SH-SY5Y (cell line): ENCODE measurements around the gene ABCG5.

Experiments used
- GATA2 ChIP-seq: IDR thresholded peaks from 2 replicates; pipeline ENCODE4 v1.6.1; 2011; ENCODE audit warnings: mild to moderate bottlenecking, low read depth, low read length
- GATA3 ChIP-seq: IDR thresholded peaks from 2 replicates; pipeline ENCODE4 v1.6.1; 2011; ENCODE audit warnings: low read depth, mild to moderate bottlenecking, low read length, moderate library complexity

DNA sequence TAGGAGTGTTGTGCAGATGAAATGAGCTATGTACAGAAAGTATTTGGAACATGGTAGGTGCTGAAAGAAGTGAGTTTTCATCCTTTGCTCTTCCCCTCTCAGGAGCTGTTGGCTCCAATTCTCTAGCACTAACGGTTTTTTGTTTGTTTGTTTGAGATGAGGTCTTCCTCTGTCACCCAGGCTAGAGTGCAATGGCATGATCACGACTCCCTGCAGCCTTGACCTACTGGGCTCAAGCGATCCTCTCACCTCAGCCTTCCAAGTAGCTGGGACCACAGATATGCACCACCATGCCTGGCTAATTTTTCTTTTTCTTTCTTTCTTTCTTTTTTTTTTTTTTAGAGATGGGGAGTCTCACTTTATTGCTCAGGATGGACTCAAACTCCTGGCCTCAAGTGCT, 12.8 kb downstream of the ABCG5 start:
- TF ChIP-seq GATA2 = no peak
- no peak for TF ChIP-seq GATA3
